DMS114 treated with DMSO at 0.1 percent for 48 hours (cell line): ENCODE measurements around the gene ALG13.
"Not testable (repeated sequence)": the region's sequence is repeated elsewhere in the genome, so short reads cannot be mapped to it uniquely, and the experiment has no call there.

Source experiments
- DNase-seq: peaks from one replicate; lab custom pipeline; 2025; ENCODE audit not compliant: unreplicated experiment; lab: John Stamatoyannopoulos, UW

ALG13 gene

GRCh38 chrX:111756486-111756885 is 75.5 kb downstream of the ALG13 start:
- no peak for DNase-seq

DNA sequence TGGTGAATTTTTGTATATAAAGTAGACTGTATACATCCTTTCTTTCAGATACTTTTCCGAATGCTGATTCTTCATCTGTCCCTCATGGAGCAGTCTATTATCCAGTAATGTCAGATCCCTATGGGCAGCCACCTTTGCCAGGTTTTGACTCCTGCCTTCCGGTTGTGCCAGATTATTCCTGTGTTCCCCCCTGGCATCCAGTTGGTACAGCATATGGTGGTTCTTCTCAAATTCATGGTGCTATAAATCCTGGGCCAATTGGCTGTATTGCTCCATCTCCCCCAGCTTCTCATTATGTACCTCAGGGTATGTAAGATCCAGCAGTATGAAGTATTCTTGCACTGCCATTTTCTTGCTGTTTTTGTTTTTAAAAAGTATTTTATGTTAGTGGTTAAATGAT is 78.7 kb downstream of the ALG13 start:
- no peak for DNase-seq

DNA sequence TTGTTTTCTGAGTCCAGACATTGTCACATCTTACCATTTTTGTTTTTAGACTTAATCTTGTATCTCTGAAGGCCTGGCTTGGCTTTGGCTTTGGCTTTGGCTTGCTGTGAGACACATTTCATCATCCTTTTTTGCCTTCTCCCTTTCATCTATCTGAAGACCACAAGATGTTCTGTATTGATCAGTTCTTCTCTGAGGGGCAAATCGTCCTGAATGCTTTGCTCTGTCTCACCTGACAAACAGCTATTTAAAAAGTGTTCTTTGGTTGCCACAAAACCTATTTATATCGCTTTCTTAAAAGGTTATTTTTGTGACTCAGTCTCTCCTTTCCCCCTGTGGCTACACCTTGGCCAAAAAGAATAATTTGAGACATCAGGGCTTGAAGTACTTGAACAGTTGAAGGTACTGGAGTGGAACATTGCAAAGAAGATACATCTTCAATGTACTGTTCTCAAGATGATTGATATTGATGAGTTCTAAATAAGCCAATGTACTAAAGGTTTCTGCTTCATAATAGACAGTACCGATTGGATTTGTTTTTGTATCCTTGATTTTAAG is 80.7 kb downstream of the ALG13 start:
- DNase-seq: no peak

DNA sequence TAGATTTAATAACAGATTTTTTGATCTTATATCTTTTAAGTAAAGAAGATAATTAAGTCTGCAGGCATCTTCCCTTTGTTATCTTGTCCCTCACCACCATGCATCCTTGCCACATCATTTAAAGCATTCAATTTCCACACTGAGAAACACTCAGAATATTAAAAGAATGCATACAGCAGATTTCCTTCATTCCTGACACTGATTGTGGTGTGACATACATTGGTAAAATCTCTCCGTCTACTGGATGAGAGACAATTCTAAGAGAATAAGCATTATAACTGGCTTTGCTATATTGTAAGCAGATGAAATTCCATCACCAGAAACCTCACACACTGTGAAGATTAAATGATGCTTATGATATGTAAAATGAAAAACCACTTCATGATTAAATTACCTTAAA is 97.6 kb downstream of the ALG13 start:
- DNase-seq: no peak

DNA sequence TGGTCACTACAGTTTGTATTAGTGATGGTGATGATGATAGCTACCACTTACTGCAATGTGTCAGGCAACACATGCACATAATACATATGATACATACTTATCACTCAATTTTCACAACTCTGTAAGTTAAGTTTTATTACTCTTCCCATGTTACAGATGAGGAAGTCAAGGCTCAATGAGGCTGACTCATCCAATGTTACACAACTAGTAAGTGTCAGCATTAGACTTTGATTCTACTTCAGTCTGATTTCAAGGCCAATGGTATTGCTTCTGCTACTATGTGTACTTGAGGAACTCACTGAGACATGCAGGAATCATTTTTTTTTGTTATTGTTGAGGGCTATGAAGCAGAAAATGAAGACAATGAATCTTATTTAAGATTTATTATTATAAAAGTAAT is 98.6 kb downstream of the ALG13 start:
- no peak for DNase-seq

- DNase-seq: no peak
These were observed 103.7 kb downstream of the ALG13 start for GRCh38 chrX:111784667-111785066.

DNA sequence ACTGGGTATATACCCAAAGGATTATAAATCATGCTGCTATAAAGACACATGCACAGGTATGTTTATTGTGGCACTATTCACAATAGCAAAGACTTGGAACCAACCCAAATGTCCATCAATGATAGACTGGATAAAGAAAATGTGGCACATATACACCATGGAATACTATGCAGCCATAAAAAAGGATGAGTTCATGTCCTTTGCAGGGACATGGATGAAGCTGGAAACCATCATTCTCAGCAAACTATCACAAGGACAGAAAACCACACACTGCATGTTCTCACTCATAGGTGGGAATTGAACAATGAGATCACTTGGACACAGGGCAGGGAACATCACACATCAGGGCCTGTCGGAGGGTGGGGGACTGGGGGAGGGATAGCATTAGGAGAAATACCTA is 109.1 kb downstream of the ALG13 start:
- DNase-seq: not testable (repeated sequence)
